ENCODE results near the gene PEX3. TPM values are rescaled to one million over a fixed set of nuclear protein-coding genes. Genes with fewer than 3 reads are reported as not detected.

PEX3 gene
- total RNA-seq, 2 donors from 2014 or later, result 10.0 to 12.2 TPM

- DNase-seq, result no peak
- H3K9me3 Mint-ChIP-seq, result no peaks in the 10 kb centered on the region
- H3K4me3 ChIP-seq (ENCODE audit: low read length), result peak overlapping the region; percentile 99
- H3K4me1 ChIP-seq (ENCODE audit: control insufficient read depth, insufficient read depth, low read length), result peaks cover 5% of the 10 kb centered on the region
- no peak overlapping the region for H3K27ac ChIP-seq (ENCODE audit: low read depth, low read length)
- peak overlapping the region; percentile 89 for H3K9ac ChIP-seq (ENCODE audit: extremely low read depth, low read length, poor library complexity, severe bottlenecking)
- H3K27ac Mint-ChIP-seq, result no peak overlapping the region
- TF ChIP-seq, protein P1, sequence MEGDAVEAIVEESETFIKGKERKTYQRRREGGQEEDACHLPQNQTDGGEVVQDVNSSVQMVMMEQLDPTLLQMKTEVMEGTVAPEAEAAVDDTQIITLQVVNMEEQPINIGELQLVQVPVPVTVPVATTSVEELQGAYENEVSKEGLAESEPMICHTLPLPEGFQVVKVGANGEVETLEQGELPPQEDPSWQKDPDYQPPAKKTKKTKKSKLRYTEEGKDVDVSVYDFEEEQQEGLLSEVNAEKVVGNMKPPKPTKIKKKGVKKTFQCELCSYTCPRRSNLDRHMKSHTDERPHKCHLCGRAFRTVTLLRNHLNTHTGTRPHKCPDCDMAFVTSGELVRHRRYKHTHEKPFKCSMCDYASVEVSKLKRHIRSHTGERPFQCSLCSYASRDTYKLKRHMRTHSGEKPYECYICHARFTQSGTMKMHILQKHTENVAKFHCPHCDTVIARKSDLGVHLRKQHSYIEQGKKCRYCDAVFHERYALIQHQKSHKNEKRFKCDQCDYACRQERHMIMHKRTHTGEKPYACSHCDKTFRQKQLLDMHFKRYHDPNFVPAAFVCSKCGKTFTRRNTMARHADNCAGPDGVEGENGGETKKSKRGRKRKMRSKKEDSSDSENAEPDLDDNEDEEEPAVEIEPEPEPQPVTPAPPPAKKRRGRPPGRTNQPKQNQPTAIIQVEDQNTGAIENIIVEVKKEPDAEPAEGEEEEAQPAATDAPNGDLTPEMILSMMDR (conservative IDR thresholded peaks at IDR 0.05), result no peak
- peaks cover 10% of the 10 kb centered on the region for H3K4me1 Mint-ChIP-seq
- peak overlapping the region; percentile 96 for H3K4me3 Mint-ChIP-seq
- no peaks in the 10 kb centered on the region for H3K27me3 ChIP-seq (ENCODE audit: control insufficient read depth, insufficient read depth, low read length, poor library complexity, severe bottlenecking)
- H3K27me3 Mint-ChIP-seq (ENCODE audit: insufficient read depth), result no peaks in the 10 kb centered on the region
- no peaks in the 10 kb centered on the region for H3K36me3 Mint-ChIP-seq (ENCODE audit: low read depth)
- 71 to 84% methylated on average over 4 to 6 of the region's 6 CpGs for WGBS, 2 experiments (ENCODE audit: insufficient coverage in 1 of 2, insufficient read length in 1 of 2)
- no peaks in the 10 kb centered on the region for H3K36me3 ChIP-seq (ENCODE audit: control insufficient read depth, insufficient read depth, low read length)
- H3K9me3 ChIP-seq (ENCODE audit: control insufficient read depth, low read length), result no peaks in the 10 kb centered on the region
These were observed 1.4 kb upstream of the PEX3 start for GRCh38 chr6:143449082-143449713.

GRCh38 chr6:143449714-143450452 lies 722 bp upstream of the PEX3 start:
- no peaks in the 10 kb centered on the region for H3K27me3 Mint-ChIP-seq (ENCODE audit: insufficient read depth)
- peak overlapping the region; percentile 94 for H3K27ac Mint-ChIP-seq
- TF ChIP-seq, protein P1 (conservative IDR thresholded peaks at IDR 0.05), result no peak
- peak overlapping the region; percentile 96 for H3K4me3 Mint-ChIP-seq
- Histone ChIP-seq H3K4me1 (ENCODE audit: control insufficient read depth, insufficient read depth, low read length) (peaks cover 5% of the 10 kb centered on the region), H3K4me3 (ENCODE audit: low read length) (peak overlapping the region; percentile 99), H3K27me3 (ENCODE audit: control insufficient read depth, insufficient read depth, low read length, poor library complexity, severe bottlenecking) (no peaks in the 10 kb centered on the region), H3K36me3 (ENCODE audit: control insufficient read depth, insufficient read depth, low read length) (no peaks in the 10 kb centered on the region), H3K27ac (ENCODE audit: low read depth, low read length) (peak overlapping the region; percentile 30), H3K9ac (ENCODE audit: extremely low read depth, low read length, poor library complexity, severe bottlenecking) (peak overlapping the region; percentile 89), H3K9me3 (ENCODE audit: control insufficient read depth, low read length) (no peaks in the 10 kb centered on the region)
- H3K36me3 Mint-ChIP-seq (ENCODE audit: low read depth), result no peaks in the 10 kb centered on the region
- no peaks in the 10 kb centered on the region for H3K9me3 Mint-ChIP-seq
- 6 to 7% methylated on average over 7 to 17 of the region's 19 CpGs for WGBS, 2 experiments (ENCODE audit: insufficient coverage in 1 of 2, insufficient read length in 1 of 2)
- peak; percentile 77 for DNase-seq
- H3K4me1 Mint-ChIP-seq, result peaks cover 10% of the 10 kb centered on the region

DNA sequence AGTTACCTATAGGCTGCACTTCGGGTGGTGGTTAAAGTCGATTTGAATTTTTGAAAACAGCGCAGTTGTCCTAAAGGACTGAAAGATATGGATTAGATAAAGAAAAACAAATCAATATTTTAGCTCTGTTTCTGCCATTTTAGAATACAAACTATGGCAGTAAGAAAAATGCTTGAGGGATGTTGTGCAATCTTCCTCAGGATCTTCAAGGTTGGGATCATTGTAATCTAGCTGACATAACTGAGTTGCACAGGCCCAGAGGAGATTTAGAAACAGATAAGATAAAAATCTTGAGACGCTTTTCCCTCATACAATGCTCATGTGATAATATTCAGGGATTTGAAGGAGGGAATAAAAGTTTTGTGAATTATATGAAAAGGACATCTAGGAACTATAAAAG lies 926 bp downstream of the PEX3 start:
- 69 to 100% methylated on average over 1 to 4 of the region's 4 CpGs for WGBS, 2 experiments (ENCODE audit: insufficient coverage in 1 of 2, insufficient read length in 1 of 2)
- Mint-ChIP-seq H3K4me3 (peak overlapping the region; percentile 96), H3K27me3 (ENCODE audit: insufficient read depth) (no peaks in the 10 kb centered on the region), H3K27ac (peak overlapping the region; percentile 94), H3K4me1 (peaks cover 10% of the 10 kb centered on the region), H3K36me3 (ENCODE audit: low read depth) (no peaks in the 10 kb centered on the region), H3K9me3 (no peaks in the 10 kb centered on the region)
- no peak for DNase-seq
- H3K4me3 ChIP-seq (ENCODE audit: low read length), result peak overlapping the region; percentile 99
- peaks cover 5% of the 10 kb centered on the region for H3K4me1 ChIP-seq (ENCODE audit: control insufficient read depth, insufficient read depth, low read length)
- H3K27me3 ChIP-seq (ENCODE audit: control insufficient read depth, insufficient read depth, low read length, poor library complexity, severe bottlenecking), result no peaks in the 10 kb centered on the region
- H3K36me3 ChIP-seq (ENCODE audit: control insufficient read depth, insufficient read depth, low read length), result no peaks in the 10 kb centered on the region
- TF ChIP-seq, protein P1 (conservative IDR thresholded peaks at IDR 0.05), result no peak
- H3K27ac ChIP-seq (ENCODE audit: low read depth, low read length), result no peak overlapping the region
- peak overlapping the region; percentile 78 for H3K9ac ChIP-seq (ENCODE audit: extremely low read depth, low read length, poor library complexity, severe bottlenecking)
- no peaks in the 10 kb centered on the region for H3K9me3 ChIP-seq (ENCODE audit: control insufficient read depth, low read length)
